Hepatocyte (in vitro differentiated cells): ENCODE results near the gene ADORA2A.

ENCODE experiments used
- EZH2 ChIP-seq: fragments of 200-600 bp; sonication (generic); IDR thresholded peaks from 2 replicates; pipeline ENCODE4 v1.6.1; 2016; ENCODE audit warnings: antibody characterized with exemption, mild to moderate bottlenecking, borderline replicate concordance
- EZH2phosphoT487 ChIP-seq: fragments of 200-600 bp; sonication (generic); IDR thresholded peaks from one replicate; pipeline ENCODE4 v1.6.1; 2018; ENCODE audit warnings: antibody characterized with exemption, mild to moderate bottlenecking, low read depth, moderate library complexity; ENCODE audit not compliant: unreplicated experiment, severe bottlenecking
- TF ChIP-seq, protein P1 (sequence below): fragments of 200-600 bp; sonication (generic); IDR thresholded peaks from 2 replicates; pipeline ENCODE4 v1.5.1; 2016; ENCODE audit warnings: antibody characterized with exemption, mild to moderate bottlenecking; ENCODE audit not compliant: poor library complexity

DNA sequence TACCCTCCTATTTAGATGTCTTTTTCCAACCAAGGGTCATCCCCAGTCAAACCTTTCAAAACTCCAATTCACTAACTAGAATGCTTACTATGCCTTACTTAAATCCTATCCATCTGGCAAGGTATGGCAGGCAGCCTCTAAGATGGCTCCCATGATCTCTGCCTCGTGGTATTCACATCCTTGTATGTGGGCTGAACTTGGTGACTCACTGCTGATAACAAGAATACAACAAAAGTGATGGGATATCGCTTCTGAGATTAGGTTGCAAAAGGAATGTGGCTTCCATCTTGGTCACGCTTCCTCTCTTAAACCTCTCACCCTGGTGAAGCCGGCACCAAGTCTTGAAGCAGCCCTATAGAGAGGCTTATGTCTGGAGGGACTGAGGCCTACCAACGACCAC, 38.2 kb downstream of the ADORA2A start:
- TF ChIP-seq, protein P1, sequence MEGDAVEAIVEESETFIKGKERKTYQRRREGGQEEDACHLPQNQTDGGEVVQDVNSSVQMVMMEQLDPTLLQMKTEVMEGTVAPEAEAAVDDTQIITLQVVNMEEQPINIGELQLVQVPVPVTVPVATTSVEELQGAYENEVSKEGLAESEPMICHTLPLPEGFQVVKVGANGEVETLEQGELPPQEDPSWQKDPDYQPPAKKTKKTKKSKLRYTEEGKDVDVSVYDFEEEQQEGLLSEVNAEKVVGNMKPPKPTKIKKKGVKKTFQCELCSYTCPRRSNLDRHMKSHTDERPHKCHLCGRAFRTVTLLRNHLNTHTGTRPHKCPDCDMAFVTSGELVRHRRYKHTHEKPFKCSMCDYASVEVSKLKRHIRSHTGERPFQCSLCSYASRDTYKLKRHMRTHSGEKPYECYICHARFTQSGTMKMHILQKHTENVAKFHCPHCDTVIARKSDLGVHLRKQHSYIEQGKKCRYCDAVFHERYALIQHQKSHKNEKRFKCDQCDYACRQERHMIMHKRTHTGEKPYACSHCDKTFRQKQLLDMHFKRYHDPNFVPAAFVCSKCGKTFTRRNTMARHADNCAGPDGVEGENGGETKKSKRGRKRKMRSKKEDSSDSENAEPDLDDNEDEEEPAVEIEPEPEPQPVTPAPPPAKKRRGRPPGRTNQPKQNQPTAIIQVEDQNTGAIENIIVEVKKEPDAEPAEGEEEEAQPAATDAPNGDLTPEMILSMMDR, result no peak
- no peak for TF ChIP-seq EZH2
- no peak for TF ChIP-seq EZH2phosphoT487
